Keratinocyte (primary cell): Measurements from ENCODE around the gene RNF150. TPM values are rescaled to one million over a fixed set of nuclear protein-coding genes. Genes with fewer than 3 reads are reported as not detected.

ENCODE experiments used
- DNase-seq: peaks from one replicate; pipeline ENCODE4 v3.0.0-alpha.2; 2011; ENCODE audit warnings: low read depth, missing footprints, low spot score
- FAIRE-seq: peaks from 2 replicates; lab custom pipeline; 2011; peaks lifted over from hg19 to GRCh38; lab: Jason Lieb, UNC
- H2AFZ ChIP-seq: 2 replicates; pipeline ENCODE4 v1.6.0; 2012; ENCODE audit warnings: low read length, control low read depth, inconsistent platforms; ENCODE audit not compliant: control insufficient read depth
- H3K27ac ChIP-seq: 2 replicates; pipeline ENCODE4 v1.5.1; 2011; ENCODE audit warnings: low read length; ENCODE audit not compliant: control insufficient read depth, insufficient read depth
- H3K27me3 ChIP-seq: 3 replicates; pipeline ENCODE4 v1.6.0; 2011; ENCODE audit warnings: low read length; ENCODE audit not compliant: control insufficient read depth, insufficient read depth; ENCODE audit errors: extremely low read depth
- H3K36me3 ChIP-seq, 2 experiments: 2 replicates in 1 of 2; 3 replicates in 1 of 2; pipeline ENCODE4 v1.5.1; 2011; ENCODE audit warnings: low read length in 2 of 2, mild to moderate bottlenecking in 1 of 2; ENCODE audit not compliant: control insufficient read depth in 2 of 2, insufficient read depth in 2 of 2; ENCODE audit errors: extremely low read depth in 1 of 2
- H3K4me1 ChIP-seq: 3 replicates; pipeline ENCODE4 v1.5.1; 2011; ENCODE audit warnings: low read length; ENCODE audit not compliant: control insufficient read depth, insufficient read depth; ENCODE audit errors: extremely low read depth
- H3K4me2 ChIP-seq: 3 replicates; pipeline ENCODE4 v1.6.0; 2011; ENCODE audit warnings: low read depth, low read length; ENCODE audit not compliant: control insufficient read depth, insufficient read depth; ENCODE audit errors: extremely low read depth
- H3K4me3 ChIP-seq, 3 experiments: fragments of 200-600 bp in 1 of 3; sonication (generic) in 1 of 3; 2 replicates in 2 of 3; 3 replicates in 1 of 3; pipeline ENCODE4 v1.5.1; 2011 to 2016; ENCODE audit warnings: low read length in 3 of 3, mild to moderate bottlenecking in 3 of 3, control low read depth in 2 of 3, inconsistent platforms in 1 of 3, low read depth in 1 of 3, mixed read lengths in 1 of 3, mixed run types in 1 of 3, moderate library complexity in 1 of 3; ENCODE audit not compliant: control insufficient read depth in 2 of 3, insufficient read depth in 2 of 3; ENCODE audit errors: extremely low read depth in 1 of 3
- H3K79me2 ChIP-seq: 2 replicates; pipeline ENCODE4 v1.6.0; 2012; ENCODE audit warnings: low read length; ENCODE audit not compliant: control insufficient read depth, insufficient read depth
- H3K9ac ChIP-seq: 3 replicates; pipeline ENCODE4 v1.6.0; 2011; ENCODE audit warnings: low read length; ENCODE audit not compliant: control insufficient read depth, insufficient read depth; ENCODE audit errors: extremely low read depth
- H3K9me1 ChIP-seq: 3 replicates; pipeline ENCODE4 v1.6.0; 2011; ENCODE audit warnings: low read length; ENCODE audit not compliant: control insufficient read depth, insufficient read depth; ENCODE audit errors: extremely low read depth
- H3K9me3 ChIP-seq: 2 replicates; pipeline ENCODE4 v1.5.1; 2012; ENCODE audit warnings: low read depth, low read length; ENCODE audit not compliant: control insufficient read depth
- H4K20me1 ChIP-seq: 3 replicates; pipeline ENCODE4 v1.6.0; 2011; ENCODE audit warnings: low read length; ENCODE audit not compliant: control insufficient read depth, insufficient read depth; ENCODE audit errors: extremely low read depth
- CTCF ChIP-seq, 3 experiments: IDR thresholded peaks in 1 of 3; conservative IDR thresholded peaks in 1 of 3; optimal IDR thresholded peaks in 1 of 3; 2 replicates in 2 of 3; 3 replicates in 1 of 3; pipeline versions ENCODE3 to v1.5.1; 2011; ENCODE audit warnings: low read length in 3 of 3, mild to moderate bottlenecking in 3 of 3, moderate library complexity in 2 of 3, control low read depth in 1 of 3, inconsistent platforms in 1 of 3; ENCODE audit not compliant: insufficient read depth in 2 of 3; ENCODE audit errors: extremely low read depth in 1 of 3
- EZH2 ChIP-seq: IDR thresholded peaks from one replicate; pipeline ENCODE4 v1.6.1; 2012; ENCODE audit warnings: inconsistent platforms, mild to moderate bottlenecking, low read length, moderate library complexity
- dilution Hi-C: fragments of 300-500 bp; cut with MboI; formaldehyde crosslinking; loops from one replicate; pipeline ENCODE4 v1.7.0; 2020; ENCODE audit warnings: low sequenced_read_pairs; ENCODE audit not compliant: extremely low pct_ligation_motif_present
- polyA plus RNA-seq, 5 experiments: library from polyadenylated mRNA; depleted of rRNA in 3 of 5; stranded (reverse) in 3 of 5; stranded (forward) in 1 of 5; unstranded in 1 of 5; fragments of >200 nt; gene quantifications; 1 replicate in 1 of 5; 2 replicates in 3 of 5; 3 replicates in 1 of 5; pipeline versions ENCODE4 v1.2.1 to v1.2.3, GENCODE V29; 2011 to 2012; ENCODE audit warnings: missing spikeins in 2 of 5, low read depth in 1 of 5, low replicate concordance in 1 of 5

The RNF150 gene
- polyA plus RNA-seq, 1 donor (not counting 4 experiments of a cell fraction or from before 2014, with no cell fraction given): 0.18 TPM

GRCh38 chr4:140971077-140971792 lies 162.0 kb downstream of the RNF150 start:
- no peaks in the 10 kb centered on the region for H3K36me3 ChIP-seq
- H3K9me3 ChIP-seq: no peaks in the 10 kb centered on the region
- no peak for FAIRE-seq
- dilution Hi-C loops: no loop called here
- H4K20me1 ChIP-seq: no peaks in the 10 kb centered on the region
- H3K4me2 ChIP-seq: no peak overlapping the region
- no peak overlapping the region for H3K9ac ChIP-seq
- H3K9me1 ChIP-seq: no peaks in the 10 kb centered on the region
- no peak overlapping the region for H3K4me3 ChIP-seq
- H3K79me2 ChIP-seq: no peaks in the 10 kb centered on the region
- H3K4me1 ChIP-seq: no peaks in the 10 kb centered on the region
- no peak for DNase-seq
- TF ChIP-seq CTCF (optimal IDR thresholded peaks at IDR 0.05 in 1 of 3, IDR thresholded peaks at IDR 0.05 in 1 of 3, conservative IDR thresholded peaks at IDR 0.05 in 1 of 3; ENCODE audit: extremely low read depth in 1 of 3, insufficient read depth in 2 of 3, low read length in 3 of 3) (no peak), EZH2 (no peak)
- H3K27me3 ChIP-seq: no peaks in the 10 kb centered on the region
- H2AFZ ChIP-seq: no peak overlapping the region
- H3K27ac ChIP-seq: no peak overlapping the region

GRCh38 chr4:140969296-140969695 lies 164.0 kb downstream of the RNF150 start:
- Histone ChIP-seq H3K4me1 (no peaks in the 10 kb centered on the region), H3K79me2 (no peaks in the 10 kb centered on the region), H2AFZ (no peak overlapping the region), H4K20me1 (no peaks in the 10 kb centered on the region), H3K27ac (no peak overlapping the region), H3K36me3 (no peaks in the 10 kb centered on the region), H3K27me3 (no peaks in the 10 kb centered on the region), H3K4me2 (no peak overlapping the region), H3K9me1 (no peaks in the 10 kb centered on the region), H3K9me3 (no peaks in the 10 kb centered on the region), H3K9ac (no peak overlapping the region), H3K4me3 (no peak overlapping the region)
- TF ChIP-seq CTCF (optimal IDR thresholded peaks at IDR 0.05 in 1 of 3, IDR thresholded peaks at IDR 0.05 in 1 of 3, conservative IDR thresholded peaks at IDR 0.05 in 1 of 3; ENCODE audit: extremely low read depth in 1 of 3, insufficient read depth in 2 of 3, low read length in 3 of 3): no peak
- TF ChIP-seq EZH2: no peak
- dilution Hi-C loops: no loop called here
- no peak for FAIRE-seq
- no peak for DNase-seq
